Right lobe of liver (tissue), 4 donors: ENCODE measurements around the gene PCDH7.

Experiments
- CTCF ChIP-seq, 4 donors: fragments of 200-600 bp in 3 of 4; fragments of 450-650 bp in 1 of 4; IDR thresholded peaks; one replicate each; pipeline versions ENCODE4 v1.5.1 to v1.8.0; 2016 to 2022; ENCODE audit warnings: antibody characterized with exemption in 4 of 4, mild to moderate bottlenecking in 2 of 4
- POLR2A ChIP-seq: fragments of 450-650 bp; IDR thresholded peaks from one replicate; pipeline ENCODE4 v1.6.1; 2017; ENCODE audit warnings: antibody characterized with exemption, mild to moderate bottlenecking
- donor health status: DM: no; HTN: no; CAD: no.
- donor health status: DM: no; HTN: no; CAD: no.
- donor health status: DM: no; HTN: yes; CAD: no.

DNA sequence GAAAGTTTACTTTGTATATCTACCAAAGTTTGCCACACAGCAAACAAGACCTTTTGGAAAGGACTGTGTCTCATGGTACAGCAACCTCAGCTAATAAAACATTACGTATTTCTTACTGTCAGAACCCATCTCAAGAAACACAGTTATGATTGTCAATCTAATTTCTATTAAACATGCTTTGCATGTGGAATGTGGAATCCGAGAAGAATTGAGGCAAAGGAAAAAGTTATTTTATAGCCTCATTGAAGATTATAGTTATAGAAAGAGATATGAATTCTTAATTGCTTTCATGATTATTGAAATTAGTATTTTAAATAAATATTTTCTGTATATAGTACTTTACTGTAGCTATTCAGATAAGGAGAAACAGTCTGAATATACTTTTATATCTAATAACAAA lies 5.4 kb downstream of the PCDH7 start:
- TF ChIP-seq CTCF (IDR thresholded peaks at IDR 0.05) (no peak), POLR2A (no peak)
